Transverse colon (tissue), 4 donors: ENCODE results near the gene CREB3. TPM values are rescaled to one million over a fixed set of nuclear protein-coding genes. Genes with fewer than 3 reads are reported as not detected.
A peak's percentile ranks its signal among the peaks of the same experiment; 100 is the strongest.

ENCODE experiments used
- DNase-seq: peaks from one replicate; pipeline ENCODE4 v3.0.0-alpha.2; 2019
- H3K27ac ChIP-seq, 4 donors: fragments of 200-600 bp; sonication (generic); 2 replicates each; pipeline ENCODE4 v1.5.1; 2016 to 2018; ENCODE audit warnings: inconsistent platforms in 4 of 4
- H3K27me3 ChIP-seq: fragments of 200-600 bp; sonication (generic); 2 replicates; pipeline ENCODE4 v1.5.1; 2017; ENCODE audit warnings: inconsistent platforms
- H3K36me3 ChIP-seq, 4 donors: fragments of 200-600 bp; sonication (generic); 2 replicates each; pipeline ENCODE4 v1.5.1; 2017 to 2019; ENCODE audit warnings: inconsistent platforms in 4 of 4
- H3K4me1 ChIP-seq, 4 donors: fragments of 200-600 bp; sonication (generic); 2 replicates each; pipeline ENCODE4 v1.5.1; 2017 to 2020; ENCODE audit warnings: inconsistent platforms in 4 of 4
- H3K4me3 ChIP-seq, 4 donors: fragments of 200-600 bp; sonication (generic); 1 replicate in 1 of 4; 2 replicates in 3 of 4; pipeline versions ENCODE4 v1.5.1 to v1.6.1; 2017 to 2019; ENCODE audit warnings: inconsistent platforms in 4 of 4
- H3K9me3 ChIP-seq, 2 donors: fragments of 200-600 bp; sonication (generic); 2 replicates each; pipeline ENCODE4 v1.5.1; 2017 to 2019; ENCODE audit warnings: inconsistent platforms in 2 of 2
- EP300 ChIP-seq: sonication (generic); formaldehyde crosslinking; IDR thresholded peaks from one replicate; pipeline ENCODE4 v1.6.1; 2017; ENCODE audit warnings: antibody characterized with exemption, low read depth
- POLR2A ChIP-seq: fragments of 450-650 bp; IDR thresholded peaks from one replicate; pipeline ENCODE4 v1.6.1; 2016; ENCODE audit warnings: antibody characterized with exemption, mild to moderate bottlenecking, moderate library complexity
- POLR2AphosphoS5 ChIP-seq, 3 donors: sonication (generic); formaldehyde crosslinking; IDR thresholded peaks; one replicate each; pipeline ENCODE4 v1.6.1; 2016; ENCODE audit warnings: antibody characterized with exemption in 3 of 3
- WGBS, 2 donors: methylation state at CpG; one replicate each; pipeline ENCODE4 v1.1.5; 2018; ENCODE audit warnings: low coverage in 1 of 2; 5-methylcytosine and 5-hydroxymethylcytosine counted together
- in situ Hi-C, 4 donors: fragments of 200-750 bp; cut with MboI; loops; one replicate each; pipeline versions ENCODE4 v1.15.0 to v1.15.1; 2017; ENCODE audit warnings: low sequenced_read_pairs in 3 of 4, low pct_ligation_motif_present in 1 of 4, low pct_unique_long_range_greater_than_20kb in 1 of 4
- intact Hi-C: fragments of 100-400 bp; cut with DNase I; formaldehyde crosslinking; loops from one replicate; pipeline ENCODE4 v1.15.1; 2023; ENCODE audit warnings: low total_unique reads
- total RNA-seq, 4 donors: library from RNA; depleted of rRNA; stranded (reverse); fragments of >200 nt; gene quantifications; one replicate each; pipeline ENCODE4 v1.1.0, GENCODE V29; 2016
- TF ChIP-seq, protein P1 (sequence below), 5 experiments: fragments of 200-600 bp in 3 of 5; fragments of 450-650 bp in 2 of 5; sonication (generic) in 3 of 5; IDR thresholded peaks; 1 replicate in 2 of 5; 2 replicates in 3 of 5; pipeline ENCODE4 v1.5.1; 2016 to 2017; ENCODE audit warnings: antibody characterized with exemption in 5 of 5, inconsistent platforms in 3 of 5, mild to moderate bottlenecking in 2 of 5, moderate library complexity in 1 of 5

Gene CREB3
- total RNA-seq, 4 donors from 2014 or later = 22.4 to 69.7 (median 45.5) TPM

DNA sequence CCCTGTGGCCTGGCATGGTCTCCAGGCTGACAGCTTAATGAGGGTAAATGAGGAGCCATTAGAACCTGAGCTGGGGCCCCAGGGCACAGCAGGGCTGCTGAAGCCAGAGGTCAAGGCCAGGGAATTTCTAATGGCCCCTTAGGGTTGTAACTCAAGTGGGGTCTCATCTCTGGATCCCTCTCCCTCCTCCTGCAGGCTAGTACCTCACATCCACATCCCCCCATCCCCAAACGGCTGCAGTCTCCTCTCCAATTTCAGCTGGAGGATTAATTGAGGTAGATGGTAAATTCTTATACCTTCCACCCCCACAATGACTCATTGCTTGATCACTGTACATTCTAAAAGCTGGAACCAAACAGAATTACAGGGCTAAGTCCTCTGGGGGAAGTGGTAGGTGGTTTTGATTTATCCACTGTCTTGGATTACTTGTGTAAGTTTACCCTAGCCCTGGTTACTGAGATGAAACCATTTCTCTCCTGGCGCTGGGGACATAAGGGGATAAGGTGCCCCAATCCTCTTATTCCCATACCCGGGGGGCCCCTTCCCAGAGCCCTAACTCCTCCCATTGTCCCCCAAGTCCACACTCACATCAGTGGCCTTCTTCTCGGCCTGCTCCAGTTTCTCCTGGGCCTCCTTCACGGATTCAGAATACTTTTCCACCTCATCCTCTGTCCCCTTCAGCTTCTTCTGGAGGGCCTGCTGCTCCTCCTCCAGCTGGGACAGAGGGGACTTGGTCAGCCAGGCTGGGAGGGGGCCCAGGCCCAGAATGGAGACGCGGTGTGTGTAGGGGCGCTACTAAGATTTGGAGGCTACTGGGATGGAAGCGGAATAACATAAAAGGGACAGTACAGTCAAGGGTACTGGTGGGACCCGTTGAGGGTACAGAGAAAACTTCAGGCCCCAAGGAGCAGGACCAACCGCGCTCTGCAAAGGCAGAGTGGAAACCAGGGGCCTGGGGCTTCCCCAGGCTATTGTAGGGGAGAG lies 43.6 kb upstream of the CREB3 start:
- peak overlapping the region; percentile 52 to 75 (median 68) for H3K4me3 ChIP-seq
- TF ChIP-seq POLR2A = no peak
- no peak for TF ChIP-seq EP300
- H3K27ac ChIP-seq = peak overlapping the region; percentile 85 to 95 (median 92)
- H3K9me3 ChIP-seq = no peaks in the 10 kb centered on the region
- intact Hi-C loops = no loop called here
- in situ Hi-C loops = loop anchor here in 1 of 4 donors (25.0 kb wide), 1 partner anchor 702 kb away; the partner anchor contains the start of gene DNAJB5
- DNase-seq = no peak
- H3K27me3 ChIP-seq = no peaks in the 10 kb centered on the region
- peaks cover 0 to 21% (median 8%) of the 10 kb centered on the region in 4 donors for H3K4me1 ChIP-seq
- H3K36me3 ChIP-seq = peaks cover 0 to 6% (median 0%) of the 10 kb centered on the region in 4 donors
- WGBS, 2 donors = 60 to 67% methylated on average over 3 to 12 of the region's 12 CpGs

DNA sequence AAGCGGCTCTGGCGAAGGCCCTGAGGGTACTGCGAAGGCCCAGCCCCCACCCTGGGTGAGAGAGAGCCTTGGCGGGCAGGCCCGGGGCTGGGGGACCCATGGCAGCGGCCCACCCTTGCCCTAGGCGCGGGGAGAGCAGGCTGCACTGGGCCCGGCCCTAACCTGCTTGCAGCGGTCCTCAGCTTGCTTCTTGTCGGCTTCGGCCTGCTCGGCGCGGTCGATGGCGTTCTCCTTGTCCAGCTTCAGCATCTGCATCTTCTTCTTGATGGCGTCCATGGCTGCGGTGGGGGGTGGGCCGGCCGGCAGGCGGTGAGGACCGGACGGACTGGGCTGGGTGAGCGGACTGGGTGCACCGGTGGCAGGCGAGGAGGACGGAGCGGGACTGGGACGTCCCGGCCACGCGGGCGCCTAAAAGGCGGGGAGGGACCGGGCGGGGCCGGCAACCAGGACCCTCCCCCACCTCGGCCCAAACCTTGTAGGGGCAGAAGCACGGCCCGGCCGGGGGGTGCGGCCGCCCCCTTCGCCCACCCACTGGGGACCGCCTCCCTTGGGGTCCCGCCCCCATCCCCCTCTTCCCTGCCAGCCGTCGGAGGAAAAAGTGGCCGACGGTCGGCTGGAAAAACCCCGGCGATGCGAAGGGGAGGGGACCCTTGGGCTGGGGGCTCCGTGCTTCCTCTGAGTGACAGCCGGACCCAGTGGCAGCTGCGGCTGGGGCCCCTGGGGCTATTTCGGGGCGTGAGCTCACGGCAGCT lies 42.7 kb upstream of the CREB3 start, which contains the start of gene TPM2:
Gene TPM2, minus strand, starts transcription at position 384 of the 752 bp plus-strand sequence. Its CDS starts 108 bp downstream, at position 276.
- Histone ChIP-seq H3K27me3 (no peaks in the 10 kb centered on the region), H3K9me3 (no peaks in the 10 kb centered on the region), H3K27ac (peak within 1 kb of the TSS; percentile 85 to 95 (median 92)), H3K4me3 (peak within 1 kb of the TSS; percentile 52 to 75 (median 68)), H3K4me1 (peaks cover 0 to 21% (median 8%) of the 10 kb centered on the region in 4 donors), H3K36me3 (peaks cover 0 to 6% (median 0%) of the 10 kb centered on the region in 4 donors)
- in situ Hi-C loops (loop anchor here in 1 of 4 donors (25.0 kb wide), 1 partner anchor 702 kb away; the partner anchor contains the start of gene DNAJB5), intact Hi-C loops (no loop called here)
- peak; percentile 93 to 98 (median 96) for TF ChIP-seq POLR2AphosphoS5 (IDR thresholded peaks at IDR 0.05)
- TF ChIP-seq, protein P1, sequence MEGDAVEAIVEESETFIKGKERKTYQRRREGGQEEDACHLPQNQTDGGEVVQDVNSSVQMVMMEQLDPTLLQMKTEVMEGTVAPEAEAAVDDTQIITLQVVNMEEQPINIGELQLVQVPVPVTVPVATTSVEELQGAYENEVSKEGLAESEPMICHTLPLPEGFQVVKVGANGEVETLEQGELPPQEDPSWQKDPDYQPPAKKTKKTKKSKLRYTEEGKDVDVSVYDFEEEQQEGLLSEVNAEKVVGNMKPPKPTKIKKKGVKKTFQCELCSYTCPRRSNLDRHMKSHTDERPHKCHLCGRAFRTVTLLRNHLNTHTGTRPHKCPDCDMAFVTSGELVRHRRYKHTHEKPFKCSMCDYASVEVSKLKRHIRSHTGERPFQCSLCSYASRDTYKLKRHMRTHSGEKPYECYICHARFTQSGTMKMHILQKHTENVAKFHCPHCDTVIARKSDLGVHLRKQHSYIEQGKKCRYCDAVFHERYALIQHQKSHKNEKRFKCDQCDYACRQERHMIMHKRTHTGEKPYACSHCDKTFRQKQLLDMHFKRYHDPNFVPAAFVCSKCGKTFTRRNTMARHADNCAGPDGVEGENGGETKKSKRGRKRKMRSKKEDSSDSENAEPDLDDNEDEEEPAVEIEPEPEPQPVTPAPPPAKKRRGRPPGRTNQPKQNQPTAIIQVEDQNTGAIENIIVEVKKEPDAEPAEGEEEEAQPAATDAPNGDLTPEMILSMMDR (IDR thresholded peaks at IDR 0.05) = no peak
- no peak for TF ChIP-seq EP300
- TF ChIP-seq POLR2A = peak; percentile 80
- 46% methylated on average over 58 of the region's 61 CpGs; no CpG with 5 or more reads in 1 of the 2 donors for WGBS, 2 donors
- DNase-seq = peak; percentile 73

- H3K27me3 ChIP-seq = no peaks in the 10 kb centered on the region
- intact Hi-C loops (no loop called here), in situ Hi-C loops (loop anchor here in 1 of 4 donors (25.0 kb wide), 1 partner anchor 703 kb away; the partner anchor contains the start of gene DNAJB5)
- H3K9me3 ChIP-seq = no peaks in the 10 kb centered on the region
- TF ChIP-seq, protein P1 (IDR thresholded peaks at IDR 0.05) = no peak
- no peak for TF ChIP-seq POLR2A
- no peak for TF ChIP-seq EP300
- TF ChIP-seq POLR2AphosphoS5 (IDR thresholded peaks at IDR 0.05) = no peak
- DNase-seq = no peak
- WGBS, 2 donors = 1% methylated on average over 21 of the region's 21 CpGs; no CpG with 5 or more reads in 1 of the 2 donors
- peak overlapping the region; percentile 85 to 95 (median 92) for H3K27ac ChIP-seq
- peaks cover 0 to 3% (median 0%) of the 10 kb centered on the region in 4 donors for H3K36me3 ChIP-seq
- peak overlapping the region; percentile 52 to 75 (median 64) for H3K4me3 ChIP-seq
- peaks cover 0 to 16% (median 8%) of the 10 kb centered on the region in 4 donors for H3K4me1 ChIP-seq
These were observed 42.2 kb upstream of the CREB3 start for GRCh38 chr9:35690294-35690613.

- 1 to 3% methylated on average over 7 to 48 of the region's 61 CpGs for WGBS, 2 donors
- in situ Hi-C loops (loop anchor here in 1 of 4 donors (25.0 kb wide), 1 partner anchor 703 kb away; the partner anchor contains the start of gene DNAJB5), intact Hi-C loops (no loop called here)
- H3K27ac ChIP-seq = peak overlapping the region; percentile 85 to 95 (median 92)
- no peaks in the 10 kb centered on the region for H3K9me3 ChIP-seq
- DNase-seq = peak; percentile 79
- H3K36me3 ChIP-seq = no peaks in the 10 kb centered on the region
- no peaks in the 10 kb centered on the region for H3K27me3 ChIP-seq
- TF ChIP-seq POLR2AphosphoS5 (IDR thresholded peaks at IDR 0.05) (peak; percentile 38 to 64 (median 38)), EP300 (no peak), POLR2A (peak; percentile 54)
- TF ChIP-seq, protein P1 (IDR thresholded peaks at IDR 0.05) = no peak
- H3K4me1 ChIP-seq = peaks cover 0 to 16% (median 11%) of the 10 kb centered on the region in 4 donors
- peak overlapping the region; percentile 52 to 75 (median 64) for H3K4me3 ChIP-seq
These were observed 41.7 kb upstream of the CREB3 start for GRCh38 chr9:35690614-35691333.
